Epithelial cell of proximal tubule (primary cell): ENCODE results near the gene DRAXIN. TPM values are rescaled to one million over a fixed set of nuclear protein-coding genes. Genes with fewer than 3 reads are reported as not detected.
A peak's percentile ranks its signal among the peaks of the same experiment; 100 is the strongest.

ENCODE experiments used
- DNase-seq: peaks from one replicate; pipeline ENCODE4 v3.0.0-alpha.2; 2011; ENCODE audit warnings: low read depth
- H3K4me3 ChIP-seq: 2 replicates; pipeline ENCODE4 v1.5.1; 2011; ENCODE audit warnings: low read depth, mild to moderate bottlenecking, low read length
- total RNA-seq: library from RNA; depleted of rRNA; stranded (reverse); fragments of >200 nt; gene quantifications from 2 replicates; pipeline ENCODE4 v1.2.3, GENCODE V29; 2015
- TF ChIP-seq, protein P1 (sequence below): conservative IDR thresholded peaks from 2 replicates; pipeline ENCODE4 v1.5.1; 2012; ENCODE audit warnings: low read depth, mild to moderate bottlenecking, low read length

The DRAXIN gene
- total RNA-seq, 1 donor from 2014 or later = 0.12 TPM

DNA sequence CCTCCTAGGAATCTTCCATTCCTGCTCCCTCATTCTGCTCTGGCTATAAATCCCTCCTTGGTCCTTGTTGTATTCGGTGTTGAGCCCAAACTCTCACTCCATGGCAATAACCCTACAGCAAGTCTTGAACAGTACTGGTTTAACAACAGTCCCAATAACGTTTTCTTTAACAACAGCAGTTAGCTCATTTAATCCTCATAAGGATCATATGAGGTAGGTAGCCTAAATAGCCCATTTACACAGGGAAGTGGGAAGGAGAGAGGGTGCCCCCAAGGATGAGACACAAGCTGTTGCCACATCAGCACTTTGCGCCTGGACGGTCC lies 44.0 kb downstream of the DRAXIN start:
- DNase-seq = no peak
- TF ChIP-seq, protein P1, sequence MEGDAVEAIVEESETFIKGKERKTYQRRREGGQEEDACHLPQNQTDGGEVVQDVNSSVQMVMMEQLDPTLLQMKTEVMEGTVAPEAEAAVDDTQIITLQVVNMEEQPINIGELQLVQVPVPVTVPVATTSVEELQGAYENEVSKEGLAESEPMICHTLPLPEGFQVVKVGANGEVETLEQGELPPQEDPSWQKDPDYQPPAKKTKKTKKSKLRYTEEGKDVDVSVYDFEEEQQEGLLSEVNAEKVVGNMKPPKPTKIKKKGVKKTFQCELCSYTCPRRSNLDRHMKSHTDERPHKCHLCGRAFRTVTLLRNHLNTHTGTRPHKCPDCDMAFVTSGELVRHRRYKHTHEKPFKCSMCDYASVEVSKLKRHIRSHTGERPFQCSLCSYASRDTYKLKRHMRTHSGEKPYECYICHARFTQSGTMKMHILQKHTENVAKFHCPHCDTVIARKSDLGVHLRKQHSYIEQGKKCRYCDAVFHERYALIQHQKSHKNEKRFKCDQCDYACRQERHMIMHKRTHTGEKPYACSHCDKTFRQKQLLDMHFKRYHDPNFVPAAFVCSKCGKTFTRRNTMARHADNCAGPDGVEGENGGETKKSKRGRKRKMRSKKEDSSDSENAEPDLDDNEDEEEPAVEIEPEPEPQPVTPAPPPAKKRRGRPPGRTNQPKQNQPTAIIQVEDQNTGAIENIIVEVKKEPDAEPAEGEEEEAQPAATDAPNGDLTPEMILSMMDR = no peak

DNA sequence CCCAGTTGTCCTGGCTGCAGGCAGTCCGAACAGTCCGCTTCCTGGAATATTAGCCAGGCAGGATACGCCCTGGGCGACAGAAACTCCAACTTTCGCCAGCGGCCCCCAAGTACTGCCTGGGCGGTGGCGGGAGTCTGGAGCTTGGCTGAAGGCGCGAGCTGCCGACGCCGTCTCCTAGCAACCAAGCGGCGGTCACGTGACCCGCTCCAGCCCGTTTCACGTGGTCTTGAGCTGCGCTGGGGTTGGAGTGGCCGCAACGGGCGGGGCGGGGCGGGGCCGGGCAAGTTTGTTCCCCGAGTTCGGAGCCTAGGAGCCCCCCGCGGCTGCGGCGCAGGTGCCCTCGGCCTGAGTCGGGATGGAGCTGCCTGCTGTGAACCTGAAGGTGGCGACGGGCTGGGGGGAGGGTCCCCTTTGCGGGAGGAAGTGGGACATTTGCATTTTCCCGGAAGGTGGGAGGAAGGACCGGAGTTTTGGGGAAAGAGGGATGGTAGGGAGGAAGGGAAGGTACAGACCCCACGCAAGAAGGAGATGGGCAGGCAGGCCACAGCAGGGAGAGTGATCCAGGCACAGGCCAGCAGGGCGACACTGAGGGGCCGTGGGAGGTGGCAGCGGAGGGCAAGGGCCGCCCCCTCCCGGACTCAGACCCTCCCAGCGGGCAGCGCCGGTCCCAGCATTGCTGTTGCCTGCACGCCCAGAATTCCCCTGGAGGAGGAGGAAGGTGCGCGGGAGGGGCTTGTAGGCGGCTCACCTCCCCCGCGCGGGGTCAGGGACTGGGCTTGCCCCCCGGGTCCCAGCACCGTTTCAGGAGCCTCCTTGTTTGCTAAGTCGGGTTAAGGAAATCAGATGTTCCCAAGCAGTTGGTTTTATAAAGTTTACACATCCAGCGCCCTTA lies 44.6 kb downstream of the DRAXIN start, which contains the start of gene AGTRAP:
Gene AGTRAP (plus strand): TSS at position 283 of the 892 bp plus-strand sequence. CDS start 73 bp downstream, at position 356.
- TF ChIP-seq, protein P1 = peak; percentile 15
- H3K4me3 ChIP-seq = peak within 1 kb of the TSS; percentile 99
- DNase-seq = no peak

More for the DNA sequence above, 44.0 kb downstream of the DRAXIN start:
- H3K4me3 ChIP-seq = peak overlapping the region; percentile 99

DNA sequence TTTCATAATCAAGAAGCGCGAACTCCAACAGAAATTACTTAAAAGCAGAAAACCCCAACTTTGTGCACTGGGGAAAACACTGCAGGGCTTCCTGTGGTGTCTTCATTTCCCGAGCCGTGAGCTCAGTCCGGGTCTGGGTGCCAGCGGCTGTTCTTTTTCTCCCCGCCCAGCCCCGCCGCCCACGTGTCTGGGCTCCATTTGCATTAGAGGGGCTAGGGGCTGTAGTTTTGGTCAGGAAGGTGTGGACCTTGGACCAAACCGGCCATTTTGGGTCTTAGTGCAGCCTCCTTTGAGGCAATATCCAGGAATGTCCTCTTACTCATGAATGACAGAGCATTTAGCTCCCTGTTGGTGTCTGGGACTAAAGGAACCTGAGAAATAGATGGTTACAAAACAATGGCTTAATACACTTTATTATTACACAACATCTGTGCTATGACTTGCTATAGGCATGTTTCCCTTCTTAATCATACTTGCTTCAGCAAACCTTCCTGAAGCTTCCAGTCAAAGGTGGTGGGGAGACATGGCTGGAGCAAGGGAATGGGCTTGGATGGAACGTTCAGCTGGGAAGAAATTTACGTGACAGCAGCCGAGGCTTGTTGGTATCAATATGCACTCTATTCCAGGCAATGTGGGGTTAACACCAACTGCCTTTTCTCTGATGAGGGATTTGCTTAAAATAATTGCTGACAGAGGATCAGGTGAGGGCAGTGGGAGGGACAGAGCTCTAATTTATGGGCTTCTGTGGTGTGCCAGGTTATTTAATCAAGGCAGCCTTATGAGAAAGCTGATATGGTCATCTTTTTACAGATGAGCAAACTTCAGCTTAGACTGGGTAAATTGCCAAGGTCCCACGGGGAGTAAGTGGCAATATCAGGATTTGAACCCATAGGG lies 45.5 kb downstream of the DRAXIN start:
- peak; percentile 78 for DNase-seq
- TF ChIP-seq, protein P1 = no peak

DNA sequence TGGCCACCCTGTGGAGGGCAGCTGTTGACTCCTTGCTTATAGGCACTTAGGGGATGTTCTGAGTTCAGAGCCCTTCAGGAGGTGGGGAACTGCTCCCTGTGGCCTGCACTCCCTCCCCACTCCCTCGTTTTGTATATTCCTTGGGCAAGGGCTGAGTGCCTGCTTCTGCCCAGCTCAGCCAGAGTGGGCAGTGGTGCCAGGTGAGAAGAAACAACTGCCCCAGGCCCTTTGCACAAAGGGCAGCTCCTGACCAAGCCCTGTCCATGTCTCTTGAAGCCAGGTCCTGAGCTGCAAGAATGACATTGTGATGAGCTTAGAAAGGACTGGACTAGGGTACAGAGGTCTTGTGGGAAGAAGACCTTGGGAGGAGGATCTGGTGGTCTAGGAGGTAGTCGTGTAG lies 46.6 kb downstream of the DRAXIN start:
- H3K4me3 ChIP-seq = no peak overlapping the region
- TF ChIP-seq, protein P1 = no peak
- DNase-seq = no peak

More for the DNA sequence above, 45.5 kb downstream of the DRAXIN start:
- peak overlapping the region; percentile 99 for H3K4me3 ChIP-seq

GRCh38 chr1:11738783-11739182 lies 47.3 kb downstream of the DRAXIN start:
- DNase-seq = no peak
- TF ChIP-seq, protein P1 = no peak

DNA sequence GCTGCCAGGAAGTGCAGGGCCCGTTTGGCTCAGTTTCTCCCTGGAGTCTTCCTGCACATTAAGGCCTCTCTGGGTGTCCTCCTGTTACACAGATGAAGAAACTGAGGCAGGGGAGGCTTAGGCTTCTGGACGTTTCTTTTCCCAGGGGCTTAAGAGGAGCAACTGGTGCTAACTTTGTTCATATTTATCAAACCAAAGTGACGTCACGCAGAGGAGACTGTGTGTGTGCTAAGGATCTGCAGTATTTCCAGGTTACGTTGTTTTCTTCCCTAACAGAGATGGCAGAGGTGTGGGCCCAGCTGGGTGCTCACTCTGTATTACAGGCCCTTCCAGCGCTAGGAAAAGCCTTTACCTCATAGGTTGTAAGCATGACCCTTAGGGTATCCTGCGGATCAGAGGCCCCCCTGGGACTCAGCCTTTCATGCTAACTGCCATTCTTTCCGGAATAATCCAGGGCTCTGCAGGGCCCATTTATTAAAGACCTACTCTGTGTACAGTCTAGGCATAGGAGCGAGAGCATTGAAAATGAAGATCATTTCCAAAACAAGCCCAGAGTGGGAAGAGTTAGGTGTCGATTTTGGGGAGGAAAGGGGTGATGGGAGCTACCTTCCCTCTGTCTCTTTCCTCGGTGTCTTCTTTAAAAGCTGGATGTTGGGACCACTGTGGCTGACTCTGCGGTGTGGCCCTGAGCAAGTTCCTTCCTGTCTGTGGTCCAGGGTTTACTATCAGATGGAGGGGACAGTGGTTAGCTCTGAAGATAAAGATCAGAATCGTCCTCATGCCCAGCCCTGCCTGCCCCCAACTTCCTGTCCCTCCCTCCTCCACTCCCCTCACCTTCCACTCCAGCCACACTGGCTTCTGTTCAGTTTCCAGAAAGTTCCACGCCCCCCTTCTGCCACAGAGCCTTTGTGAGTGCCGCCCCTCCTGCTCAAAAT lies 49.0 kb downstream of the DRAXIN start:
- no peak overlapping the region for H3K4me3 ChIP-seq
- TF ChIP-seq, protein P1 = no peak
- DNase-seq = no peak

More at GRCh38 chr1:11738783-11739182, 47.3 kb downstream of the DRAXIN start:
- no peak overlapping the region for H3K4me3 ChIP-seq
